Mucosa of rectum (tissue), 2 donors: ENCODE data around the gene PRIMPOL.

Experiments
- H3K27ac ChIP-seq, 2 donors: one replicate each; pipeline ENCODE4 v1.7.0; 2013; ENCODE audit warnings: inconsistent platforms in 2 of 2, low read depth in 2 of 2, low read length in 2 of 2
- H3K27me3 ChIP-seq, 2 donors: one replicate each; pipeline ENCODE4 v1.7.0; 2013; ENCODE audit warnings: low read length in 2 of 2; ENCODE audit not compliant: control insufficient read depth in 2 of 2, insufficient read depth in 2 of 2
- H3K36me3 ChIP-seq, 2 donors: one replicate each; pipeline ENCODE4 v1.7.0; 2013; ENCODE audit warnings: low read length in 2 of 2; ENCODE audit not compliant: control insufficient read depth in 2 of 2, insufficient read depth in 2 of 2
- H3K4me1 ChIP-seq, 2 donors: one replicate each; pipeline ENCODE4 v1.7.0; 2013; ENCODE audit warnings: low read length in 2 of 2, mild to moderate bottlenecking in 1 of 2; ENCODE audit not compliant: control insufficient read depth in 2 of 2, insufficient read depth in 2 of 2
- H3K4me3 ChIP-seq, 2 donors: one replicate each; pipeline ENCODE4 v1.7.0; 2013; ENCODE audit warnings: low read length in 2 of 2
- H3K9ac ChIP-seq, 2 donors: one replicate each; pipeline ENCODE4 v1.7.0; 2013; ENCODE audit warnings: low read length in 2 of 2, low read depth in 1 of 2, mild to moderate bottlenecking in 1 of 2
- H3K9me3 ChIP-seq, 2 donors: one replicate each; pipeline ENCODE4 v1.7.0; 2013; ENCODE audit warnings: low read length in 2 of 2; ENCODE audit not compliant: control insufficient read depth in 2 of 2
- donor health status: healthy.
- donor health status: Normal muscosa, but diverticular disease.

The PRIMPOL gene

GRCh38 chr4:184744236-184744635, 94.7 kb downstream of the PRIMPOL start:
- no peak overlapping the region for H3K9ac ChIP-seq

More at GRCh38 chr4:184744236-184744635, 94.7 kb downstream of the PRIMPOL start:
- H3K27ac ChIP-seq: no peak overlapping the region
- peaks cover 13 to 27% of the 10 kb centered on the region in 2 donors for H3K4me1 ChIP-seq
- no peaks in the 10 kb centered on the region for H3K27me3 ChIP-seq
- H3K9me3 ChIP-seq: no peaks in the 10 kb centered on the region
- H3K36me3 ChIP-seq: no peaks in the 10 kb centered on the region
- no peak overlapping the region for H3K4me3 ChIP-seq
